K562 (cell line): ENCODE results near the gene NPAS2. TPM values are rescaled to one million over a fixed set of nuclear protein-coding genes. Genes with fewer than 3 reads are reported as not detected.

ENCODE experiments used
- ATF7 ChIP-seq: fragments of 450-650 bp; IDR thresholded peaks from 2 replicates; pipeline ENCODE4 v1.7.1; 2014; ENCODE audit warnings: mild to moderate bottlenecking, moderate library complexity
- COPS2 ChIP-seq: fragments of 450-650 bp; conservative IDR thresholded peaks from 2 replicates; pipeline ENCODE4 v1.6.1; 2016; ENCODE audit warnings: mild to moderate bottlenecking, moderate library complexity
- CSDE1 ChIP-seq, 2 experiments: fragments of 450-650 bp; IDR thresholded peaks; 2 replicates each; pipeline ENCODE4 v1.6.1; 2016; ENCODE audit warnings: mild to moderate bottlenecking in 1 of 2
- KLF16 ChIP-seq: IDR thresholded peaks from 2 replicates; pipeline ENCODE4 v1.6.1; 2016; ENCODE audit warnings: antibody characterized with exemption
- NCOR1 ChIP-seq: fragments of 450-650 bp; IDR thresholded peaks from 2 replicates; pipeline ENCODE4 v1.6.1; 2016; ENCODE audit warnings: mild to moderate bottlenecking, moderate library complexity
- NFYB ChIP-seq: IDR thresholded peaks from 2 replicates; pipeline ENCODE4 v1.6.1; 2011; ENCODE audit warnings: mild to moderate bottlenecking, moderate library complexity; ENCODE audit not compliant: insufficient read length; ENCODE audit errors: extremely low read depth
- RFX7 ChIP-seq: fragments of 250-450 bp; sonication (Bioruptor Pico); IDR thresholded peaks from 2 replicates; pipeline ENCODE4 v1.5.1; 2021; ENCODE audit warnings: mild to moderate bottlenecking
- SP1 ChIP-seq: sonication (generic); formaldehyde crosslinking; IDR thresholded peaks from 2 replicates; pipeline ENCODE4 v1.8.1; 2022; ENCODE audit warnings: mild to moderate bottlenecking, missing genetic modification reagents
- SP2 ChIP-seq: IDR thresholded peaks from 2 replicates; pipeline ENCODE4 v1.6.1; 2011; ENCODE audit warnings: mild to moderate bottlenecking, low read depth, low read length, moderate library complexity; ENCODE audit not compliant: poor library complexity, severe bottlenecking; ENCODE audit errors: extremely low read depth
- ZFP36 ChIP-seq: fragments of 150-350 bp; IDR thresholded peaks from 2 replicates; pipeline ENCODE4 v1.6.1; 2018; ENCODE audit warnings: low read length, low read depth; ENCODE audit not compliant: partially characterized antibody
- ZKSCAN1 ChIP-seq: fragments of 150-350 bp; IDR thresholded peaks from 2 replicates; pipeline ENCODE4 v1.6.1; 2016; ENCODE audit warnings: low read depth, low read length
- ZNF224 ChIP-seq: sonication (generic); formaldehyde crosslinking; IDR thresholded peaks from 2 replicates; pipeline ENCODE4 v1.8.0; 2022; ENCODE audit warnings: mild to moderate bottlenecking, missing genetic modification reagents
- ZNF24 ChIP-seq: fragments of 450-650 bp; IDR thresholded peaks from 2 replicates; pipeline ENCODE4 v1.6.1; 2016
- ZNF408 ChIP-seq: fragments of 250-450 bp; sonication (Bioruptor Pico); IDR thresholded peaks from 2 replicates; pipeline ENCODE4 v1.4.0; 2020; ENCODE audit warnings: low read depth, mild to moderate bottlenecking, moderate library complexity
- ZNF707 ChIP-seq: fragments of 250-450 bp; sonication (Bioruptor Pico); conservative IDR thresholded peaks from 2 replicates; pipeline ENCODE4 v1.8.0; 2022; ENCODE audit warnings: inconsistent platforms, mild to moderate bottlenecking, moderate library complexity
- polyA plus RNA-seq, 8 experiments: library from polyadenylated mRNA; depleted of rRNA in 4 of 8; stranded (reverse) in 5 of 8; unstranded in 3 of 8; fragments of >200 nt; fragmentation: Nextera tagmentation in 2 of 8; fragmentation: Illumina TruSeq in 1 of 8; extraction: Ambion mirVana in 2 of 8; extraction: Trizol in 1 of 8; gene quantifications; 2 replicates each; pipeline versions ENCODE4 v1.2.1 to v1.2.3, GENCODE V29; 2011 to 2014; ENCODE audit warnings: inconsistent platforms in 1 of 8, missing spikeins in 1 of 8
- total RNA-seq, 7 experiments: library from RNA; depleted of rRNA in 6 of 7; stranded (reverse); fragments of >200 nt in 6 of 7; fragmentation: Illumina TruSeq in 2 of 7; extraction: Trizol in 2 of 7; gene quantifications; 2 replicates each; pipeline versions ENCODE4 v1.2.1 to v1.2.3, GENCODE V29; 2011 to 2021; ENCODE audit warnings: low replicate concordance in 1 of 7
- TF ChIP-seq, protein P1 (sequence below), 2 experiments: fragments of 150-350 bp in 1 of 2; IDR thresholded peaks; 2 replicates each; pipeline ENCODE4 v1.6.1; 2012 to 2016; ENCODE audit warnings: low read depth in 2 of 2, low read length in 2 of 2, mild to moderate bottlenecking in 1 of 2, moderate library complexity in 1 of 2
- TF ChIP-seq, protein P2 (sequence below), 2 experiments: fragments of 450-650 bp; conservative IDR thresholded peaks; 2 replicates each; pipeline ENCODE4 v1.6.1; 2017; ENCODE audit warnings: mild to moderate bottlenecking in 2 of 2, moderate library complexity in 2 of 2
- TF ChIP-seq, protein P3 (sequence below): sonication (generic); formaldehyde crosslinking; IDR thresholded peaks from 2 replicates; pipeline ENCODE4 v1.8.0; 2022; ENCODE audit warnings: missing genetic modification reagents, mild to moderate bottlenecking, moderate library complexity, borderline replicate concordance
- TF ChIP-seq, protein P4 (sequence below), 2 experiments: IDR thresholded peaks; 2 replicates each; pipeline ENCODE4 v1.6.1; 2012; ENCODE audit warnings: improper control_type of control experiment in 2 of 2, low read depth in 2 of 2, low read length in 2 of 2, borderline replicate concordance in 1 of 2
- TF ChIP-seq, protein P5 (sequence below): sonication (generic); formaldehyde crosslinking; IDR thresholded peaks from 2 replicates; pipeline ENCODE4 v1.9.0; 2022; ENCODE audit warnings: mild to moderate bottlenecking, missing genetic modification reagents

Gene NPAS2
- total and polyA plus RNA-seq, 9 of the 15 experiments (the other 6 are each of a cell fraction or from before 2014, with no cell fraction given): 0.06 to 0.29 (median 0.07) TPM; not detected in 5

DNA sequence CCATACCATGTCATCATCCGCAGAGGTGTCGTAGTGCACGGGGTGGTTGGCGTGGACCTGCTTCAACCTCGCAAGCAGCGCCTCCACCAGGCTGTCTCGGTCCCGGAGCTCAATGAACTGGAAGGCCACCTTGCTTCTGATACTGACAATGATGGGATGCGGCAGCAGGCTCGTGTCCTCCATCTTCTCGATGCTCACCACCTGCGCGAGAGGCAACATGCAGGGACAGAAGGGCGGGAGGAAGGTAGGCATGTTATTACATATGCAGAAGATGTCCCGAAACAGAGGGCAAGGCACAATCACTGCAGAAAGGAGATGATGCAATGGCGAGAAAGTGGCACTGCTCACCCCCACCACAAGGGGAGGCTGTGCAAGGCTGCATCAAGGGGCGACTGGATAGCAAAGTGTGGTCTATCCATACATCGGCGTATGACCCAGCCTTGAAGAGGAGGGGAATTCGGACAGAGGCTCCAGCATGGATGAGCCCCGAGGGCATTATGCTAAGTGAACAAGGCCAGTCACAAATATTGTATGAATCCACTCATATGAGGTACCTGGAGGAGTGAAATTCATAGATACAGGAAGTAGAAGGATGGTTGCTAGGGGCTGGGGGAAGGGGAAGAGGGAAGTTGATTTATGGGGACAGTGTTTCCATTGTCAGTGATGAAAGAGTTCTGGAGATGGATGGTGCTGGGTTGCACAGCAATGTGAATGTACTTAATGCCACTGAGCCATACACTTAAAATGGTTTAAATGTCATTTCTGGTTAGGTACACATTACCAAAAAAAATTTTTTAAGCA, 218.7 kb downstream of the NPAS2 start (continued):
- TF ChIP-seq, protein P1, sequence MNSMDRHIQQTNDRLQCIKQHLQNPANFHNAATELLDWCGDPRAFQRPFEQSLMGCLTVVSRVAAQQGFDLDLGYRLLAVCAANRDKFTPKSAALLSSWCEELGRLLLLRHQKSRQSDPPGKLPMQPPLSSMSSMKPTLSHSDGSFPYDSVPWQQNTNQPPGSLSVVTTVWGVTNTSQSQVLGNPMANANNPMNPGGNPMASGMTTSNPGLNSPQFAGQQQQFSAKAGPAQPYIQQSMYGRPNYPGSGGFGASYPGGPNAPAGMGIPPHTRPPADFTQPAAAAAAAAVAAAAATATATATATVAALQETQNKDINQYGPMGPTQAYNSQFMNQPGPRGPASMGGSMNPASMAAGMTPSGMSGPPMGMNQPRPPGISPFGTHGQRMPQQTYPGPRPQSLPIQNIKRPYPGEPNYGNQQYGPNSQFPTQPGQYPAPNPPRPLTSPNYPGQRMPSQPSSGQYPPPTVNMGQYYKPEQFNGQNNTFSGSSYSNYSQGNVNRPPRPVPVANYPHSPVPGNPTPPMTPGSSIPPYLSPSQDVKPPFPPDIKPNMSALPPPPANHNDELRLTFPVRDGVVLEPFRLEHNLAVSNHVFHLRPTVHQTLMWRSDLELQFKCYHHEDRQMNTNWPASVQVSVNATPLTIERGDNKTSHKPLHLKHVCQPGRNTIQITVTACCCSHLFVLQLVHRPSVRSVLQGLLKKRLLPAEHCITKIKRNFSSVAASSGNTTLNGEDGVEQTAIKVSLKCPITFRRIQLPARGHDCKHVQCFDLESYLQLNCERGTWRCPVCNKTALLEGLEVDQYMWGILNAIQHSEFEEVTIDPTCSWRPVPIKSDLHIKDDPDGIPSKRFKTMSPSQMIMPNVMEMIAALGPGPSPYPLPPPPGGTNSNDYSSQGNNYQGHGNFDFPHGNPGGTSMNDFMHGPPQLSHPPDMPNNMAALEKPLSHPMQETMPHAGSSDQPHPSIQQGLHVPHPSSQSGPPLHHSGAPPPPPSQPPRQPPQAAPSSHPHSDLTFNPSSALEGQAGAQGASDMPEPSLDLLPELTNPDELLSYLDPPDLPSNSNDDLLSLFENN (IDR thresholded peaks at IDR 0.05; ENCODE audit: low read depth in 2 of 2, low read length in 2 of 2): no peak
- TF ChIP-seq, protein P2, sequence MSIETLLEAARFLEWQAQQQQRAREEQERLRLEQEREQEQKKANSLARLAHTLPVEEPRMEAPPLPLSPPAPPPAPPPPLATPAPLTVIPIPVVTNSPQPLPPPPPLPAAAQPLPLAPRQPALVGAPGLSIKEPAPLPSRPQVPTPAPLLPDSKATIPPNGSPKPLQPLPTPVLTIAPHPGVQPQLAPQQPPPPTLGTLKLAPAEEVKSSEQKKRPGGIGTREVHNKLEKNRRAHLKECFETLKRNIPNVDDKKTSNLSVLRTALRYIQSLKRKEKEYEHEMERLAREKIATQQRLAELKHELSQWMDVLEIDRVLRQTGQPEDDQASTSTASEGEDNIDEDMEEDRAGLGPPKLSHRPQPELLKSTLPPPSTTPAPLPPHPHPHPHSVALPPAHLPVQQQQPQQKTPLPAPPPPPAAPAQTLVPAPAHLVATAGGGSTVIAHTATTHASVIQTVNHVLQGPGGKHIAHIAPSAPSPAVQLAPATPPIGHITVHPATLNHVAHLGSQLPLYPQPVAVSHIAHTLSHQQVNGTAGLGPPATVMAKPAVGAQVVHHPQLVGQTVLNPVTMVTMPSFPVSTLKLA (conservative IDR thresholded peaks at IDR 0.05): no peak
- TF ChIP-seq NFYB (no peak), ZNF707 (CRISPR knock-in tag) (no peak), ZNF224 (CRISPR knock-in tag) (no peak), ZFP36 (no peak), ZNF408 (CRISPR knock-in tag) (no peak), ZNF24 (peak; percentile 17; the same call in 1 of the 2 replicates), RFX7 (CRISPR knock-in tag) (no peak), NCOR1 (no peak), CSDE1 (IDR thresholded peaks at IDR 0.05) (no peak), ZKSCAN1 (no peak), COPS2 (no peak), SP1 (CRISPR knock-in tag) (no peak), KLF16 (no peak), SP2 (no peak), ATF7 (peak; percentile 88; the same call in 1 of the 2 replicates)
- TF ChIP-seq, protein P3, sequence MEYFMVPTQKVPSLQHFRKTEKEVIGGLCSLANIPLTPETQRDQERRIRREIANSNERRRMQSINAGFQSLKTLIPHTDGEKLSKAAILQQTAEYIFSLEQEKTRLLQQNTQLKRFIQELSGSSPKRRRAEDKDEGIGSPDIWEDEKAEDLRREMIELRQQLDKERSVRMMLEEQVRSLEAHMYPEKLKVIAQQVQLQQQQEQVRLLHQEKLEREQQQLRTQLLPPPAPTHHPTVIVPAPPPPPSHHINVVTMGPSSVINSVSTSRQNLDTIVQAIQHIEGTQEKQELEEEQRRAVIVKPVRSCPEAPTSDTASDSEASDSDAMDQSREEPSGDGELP (CRISPR knock-in tag): no peak
- TF ChIP-seq, protein P4, sequence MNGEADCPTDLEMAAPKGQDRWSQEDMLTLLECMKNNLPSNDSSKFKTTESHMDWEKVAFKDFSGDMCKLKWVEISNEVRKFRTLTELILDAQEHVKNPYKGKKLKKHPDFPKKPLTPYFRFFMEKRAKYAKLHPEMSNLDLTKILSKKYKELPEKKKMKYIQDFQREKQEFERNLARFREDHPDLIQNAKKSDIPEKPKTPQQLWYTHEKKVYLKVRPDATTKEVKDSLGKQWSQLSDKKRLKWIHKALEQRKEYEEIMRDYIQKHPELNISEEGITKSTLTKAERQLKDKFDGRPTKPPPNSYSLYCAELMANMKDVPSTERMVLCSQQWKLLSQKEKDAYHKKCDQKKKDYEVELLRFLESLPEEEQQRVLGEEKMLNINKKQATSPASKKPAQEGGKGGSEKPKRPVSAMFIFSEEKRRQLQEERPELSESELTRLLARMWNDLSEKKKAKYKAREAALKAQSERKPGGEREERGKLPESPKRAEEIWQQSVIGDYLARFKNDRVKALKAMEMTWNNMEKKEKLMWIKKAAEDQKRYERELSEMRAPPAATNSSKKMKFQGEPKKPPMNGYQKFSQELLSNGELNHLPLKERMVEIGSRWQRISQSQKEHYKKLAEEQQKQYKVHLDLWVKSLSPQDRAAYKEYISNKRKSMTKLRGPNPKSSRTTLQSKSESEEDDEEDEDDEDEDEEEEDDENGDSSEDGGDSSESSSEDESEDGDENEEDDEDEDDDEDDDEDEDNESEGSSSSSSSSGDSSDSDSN (IDR thresholded peaks at IDR 0.05; ENCODE audit: borderline replicate concordance in 1 of 2, low read depth in 2 of 2, low read length in 2 of 2): no peak
- TF ChIP-seq, protein P5, sequence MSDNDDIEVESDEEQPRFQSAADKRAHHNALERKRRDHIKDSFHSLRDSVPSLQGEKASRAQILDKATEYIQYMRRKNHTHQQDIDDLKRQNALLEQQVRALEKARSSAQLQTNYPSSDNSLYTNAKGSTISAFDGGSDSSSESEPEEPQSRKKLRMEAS (CRISPR knock-in tag): no peak
